Left ventricle myocardium inferior (tissue), 1 donor: Measurements from ENCODE around the gene PCDHA8. TPM values are rescaled to one million over a fixed set of nuclear protein-coding genes. Genes with fewer than 3 reads are reported as not detected.

Experiments
- DNase-seq: peaks from one replicate; pipeline ENCODE4 v3.0.0-alpha.2; 2020
- H3K27ac ChIP-seq: fragments of 200-600 bp; replicated peaks from 2 replicates; pipeline ENCODE4 v1.8.0; 2021
- H3K27me3 ChIP-seq: fragments of 200-600 bp; 2 replicates; pipeline ENCODE4 v1.8.0; 2021; ENCODE audit warnings: low read depth
- H3K36me3 ChIP-seq: fragments of 200-600 bp; 2 replicates; pipeline ENCODE4 v1.8.0; 2021
- H3K4me1 ChIP-seq: fragments of 200-600 bp; 2 replicates; pipeline ENCODE4 v1.8.0; 2021
- H3K4me3 ChIP-seq: fragments of 200-600 bp; 2 replicates; pipeline ENCODE4 v1.8.0; 2021; ENCODE audit warnings: mild to moderate bottlenecking, moderate library complexity
- H3K9me3 ChIP-seq: fragments of 200-600 bp; replicated peaks from 2 replicates; pipeline ENCODE4 v1.8.0; 2021
- CTCF ChIP-seq: fragments of 200-600 bp; IDR thresholded peaks from 2 replicates; pipeline ENCODE4 v1.8.0; 2021; ENCODE audit warnings: antibody characterized with exemption, mild to moderate bottlenecking, borderline replicate concordance
- intact Hi-C: fragments of 100-400 bp; cut with micrococcal nuclease; formaldehyde crosslinking; loops from one replicate; pipeline ENCODE4 v1.11.0; 2022
- total RNA-seq: library from RNA; stranded (reverse); fragmentation: NEBNext Ultra II Directional; extraction: Animal tissue kit (Norgen Biotek cat#: 25700); gene quantifications from one replicate; pipeline ENCODE4 v1.2.1, GENCODE V29; 2021
- donor health status: DM: no; HTN: yes; CAD: no; lungs with severe emphysema.

Gene PCDHA8
- total RNA-seq, 1 donor from 2014 or later = not detected

GRCh38 chr5:140883373-140883772, 42.4 kb downstream of the PCDHA8 start:
- H3K9me3 ChIP-seq = peaks cover 54% of the 10 kb centered on the region
- no peak overlapping the region for H3K4me3 ChIP-seq
- TF ChIP-seq CTCF = no peak
- H3K27me3 ChIP-seq = peaks cover 63% of the 10 kb centered on the region
- H3K4me1 ChIP-seq = no peaks in the 10 kb centered on the region
- H3K36me3 ChIP-seq = no peaks in the 10 kb centered on the region
- DNase-seq = no peak
- H3K27ac ChIP-seq = no peak overlapping the region
- intact Hi-C loops = no loop called here

- H3K9me3 ChIP-seq = peaks cover 51% of the 10 kb centered on the region
- H3K27ac ChIP-seq = no peak overlapping the region
- DNase-seq = no peak
- H3K4me3 ChIP-seq = no peak overlapping the region
- peaks cover 56% of the 10 kb centered on the region for H3K27me3 ChIP-seq
- intact Hi-C loops = no loop called here
- no peak for TF ChIP-seq CTCF
- no peaks in the 10 kb centered on the region for H3K4me1 ChIP-seq
- no peaks in the 10 kb centered on the region for H3K36me3 ChIP-seq
Observed at GRCh38 chr5:140883927-140884697, 43.1 kb downstream of the PCDHA8 start.

Other genes starting within 250 kb of the PCDHA8 start
- gene CD14, start 208.0 kb upstream of the PCDHA8 start, total RNA-seq = 26.2 TPM
- 2.6 TPM for gene TMCO6, start 201.7 kb upstream of the PCDHA8 start, total RNA-seq
- 142 TPM for gene NDUFA2, start 193.6 kb upstream of the PCDHA8 start, total RNA-seq
- 72.0 TPM for gene IK, start 193.4 kb upstream of the PCDHA8 start, total RNA-seq
- 11.4 TPM for gene WDR55, start 176.3 kb upstream of the PCDHA8 start, total RNA-seq
- gene DND1, start 167.6 kb upstream of the PCDHA8 start, total RNA-seq = 0.47 TPM
- 38.7 TPM for gene HARS1, start 149.8 kb upstream of the PCDHA8 start, total RNA-seq
- 27.8 TPM for gene HARS2, start 149.7 kb upstream of the PCDHA8 start, total RNA-seq
- gene ZMAT2, start 140.7 kb upstream of the PCDHA8 start, total RNA-seq = 35.5 TPM
- gene PCDHA1, start 55.0 kb upstream of the PCDHA8 start, total RNA-seq = not detected
- not detected for gene PCDHA2, start 46.3 kb upstream of the PCDHA8 start, total RNA-seq
- not detected for gene PCDHA3, start 40.1 kb upstream of the PCDHA8 start, total RNA-seq
- gene PCDHA4, start 34.1 kb upstream of the PCDHA8 start, total RNA-seq = 0.11 TPM
- gene PCDHA5, start 19.6 kb upstream of the PCDHA8 start, total RNA-seq = not detected
- gene PCDHA6, start 13.2 kb upstream of the PCDHA8 start, total RNA-seq = not detected
- gene PCDHA7, start 6.9 kb upstream of the PCDHA8 start, total RNA-seq = not detected
- not detected for gene PCDHA9, start 7.2 kb downstream of the PCDHA8 start, total RNA-seq
- gene PCDHA10, start 14.7 kb downstream of the PCDHA8 start, total RNA-seq = 0.05 TPM
- gene PCDHA11, start 27.8 kb downstream of the PCDHA8 start, total RNA-seq = not detected
- gene PCDHA12, start 34.1 kb downstream of the PCDHA8 start, total RNA-seq = not detected
- not detected for gene PCDHA13, start 40.9 kb downstream of the PCDHA8 start, total RNA-seq
- not detected for gene PCDHAC1, start 85.1 kb downstream of the PCDHA8 start, total RNA-seq
- gene PCDHAC2, start 125.3 kb downstream of the PCDHA8 start, total RNA-seq = 0.36 TPM
- gene PCDHB1, start 210.2 kb downstream of the PCDHA8 start, total RNA-seq = not detected